Measurements from ENCODE around the gene CDH24. TPM values are rescaled to one million over a fixed set of nuclear protein-coding genes. Genes with fewer than 3 reads are reported as not detected.

Gene CDH24
- total RNA-seq, 2 experiments from 2014 or later, result 2.4 to 2.5 TPM

Other genes starting within 250 kb of the CDH24 start
- gene SLC7A7, start 242.1 kb downstream of the CDH24 start, total RNA-seq, result under 1 TPM; 0.16 to 0.58 TPM
- gene MRPL52, start 227.6 kb downstream of the CDH24 start, total RNA-seq, result 100 to 1,000 TPM; 107 to 147 TPM
- 1 to 10 TPM; 1.3 to 2.5 TPM for gene MMP14, start 220.9 kb downstream of the CDH24 start, total RNA-seq
- 10 to 100 TPM; 59.0 to 60.1 TPM for gene LRP10, start 185.8 kb downstream of the CDH24 start, total RNA-seq
- under 1 TPM; 0.26 to 0.93 TPM for gene REM2, start 174.3 kb downstream of the CDH24 start, total RNA-seq
- 10 to 100 TPM; 82.9 to 96.7 TPM for gene RBM23, start 138.4 kb downstream of the CDH24 start, total RNA-seq
- gene PRMT5, start 128.1 kb downstream of the CDH24 start, total RNA-seq, result 10 to 100 TPM; 49.2 to 84.0 TPM
- gene HAUS4, start 100.4 kb downstream of the CDH24 start, total RNA-seq, result 10 to 100 TPM; 57.0 to 77.9 TPM
- gene AJUBA, start 75.0 kb downstream of the CDH24 start, total RNA-seq, result 1 to 10 TPM in 1 of 2 experiments, under 1 TPM in 1; 0.41 to 1.2 TPM
- gene C14orf93, start 47.4 kb downstream of the CDH24 start, total RNA-seq, result 10 to 100 TPM in 1 of 2 experiments, 1 to 10 TPM in 1; 9.0 to 12.6 TPM
- 10 to 100 TPM; 66.7 to 95.3 TPM for gene PSMB5, start 22.6 kb downstream of the CDH24 start, total RNA-seq
- not detected for gene PSMB11, start 15.3 kb downstream of the CDH24 start, total RNA-seq
- gene ACIN1, start 37.6 kb upstream of the CDH24 start, total RNA-seq, result 100 to 1,000 TPM; 172 to 204 TPM
- 10 to 100 TPM; 44.6 to 53.2 TPM for gene C14orf119, start 38.0 kb upstream of the CDH24 start, total RNA-seq
- not detected for gene CIROP, start 47.5 kb upstream of the CDH24 start, total RNA-seq
- gene CEBPE, start 61.7 kb upstream of the CDH24 start, total RNA-seq, result under 1 TPM in 1 of 2 experiments, not detected in 1; 0.79 TPM
- gene SLC7A8, start 126.1 kb upstream of the CDH24 start, total RNA-seq, result under 1 TPM; 0.54 to 0.91 TPM
- gene RNF212B, start 180.4 kb upstream of the CDH24 start, total RNA-seq, result not detected
- 10 to 100 TPM; 11.4 to 12.4 TPM for gene HOMEZ, start 228.6 kb upstream of the CDH24 start, total RNA-seq
- gene PPP1R3E, start 245.3 kb upstream of the CDH24 start, total RNA-seq, result 10 to 100 TPM; 22.0 to 27.4 TPM
- gene BCL2L2, start 249.3 kb upstream of the CDH24 start, total RNA-seq, result 1 to 10 TPM; 3.1 to 3.7 TPM

Measured in activated CD8-positive, alpha-beta memory T cell treated with anti-CD3 and anti-CD28 coated beads, Interleukin-2, amount 10 ng/mL, durations not matched to agents 7 days and 5 days (primary cell).